ENCODE data around the gene TCF4.

Gene TCF4

GRCh38 chr18:55256226-55256928 is 331.6 kb downstream of the TCF4 start:
- no peak for DNase-seq (ENCODE audit: low read depth)

DNA sequence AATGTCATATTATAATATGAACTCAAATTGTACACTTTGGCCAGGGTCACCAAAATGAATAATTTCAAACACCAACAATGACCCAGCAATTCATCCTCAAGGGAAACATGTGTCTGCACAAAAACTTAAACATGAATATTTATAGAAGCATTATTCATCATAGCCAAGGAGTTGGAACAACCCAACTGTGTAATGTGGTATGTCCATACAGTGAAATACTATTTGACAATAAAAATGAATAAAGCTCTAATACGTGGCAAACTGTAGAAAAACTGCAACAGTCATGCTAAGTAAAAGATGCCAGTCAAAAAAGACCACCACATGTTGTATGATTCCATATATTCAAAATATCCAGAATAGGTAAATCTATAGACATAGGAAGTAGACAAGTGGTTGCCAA is 334.2 kb downstream of the TCF4 start:
- no peak for DNase-seq (ENCODE audit: low read depth)

DNA sequence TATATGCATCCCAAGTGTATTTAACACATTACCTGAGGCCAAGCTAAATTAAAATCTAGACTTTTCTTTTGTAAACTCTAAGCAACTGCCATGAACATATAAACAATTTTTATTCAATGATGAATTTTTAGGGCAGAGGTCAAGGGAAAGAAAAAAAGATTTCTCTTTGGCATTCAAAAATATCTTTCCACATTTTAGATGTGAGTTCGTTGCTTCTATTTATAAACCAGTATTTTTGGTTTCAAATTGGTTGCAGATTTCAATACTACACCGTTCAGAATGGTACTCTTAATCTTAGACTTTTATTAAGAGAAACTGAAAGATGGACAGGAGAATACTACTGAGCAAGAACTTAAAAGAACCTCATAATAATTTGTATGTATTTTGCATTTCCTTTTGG is 335.1 kb downstream of the TCF4 start:
- DNase-seq (ENCODE audit: low read depth) = no peak

DNA sequence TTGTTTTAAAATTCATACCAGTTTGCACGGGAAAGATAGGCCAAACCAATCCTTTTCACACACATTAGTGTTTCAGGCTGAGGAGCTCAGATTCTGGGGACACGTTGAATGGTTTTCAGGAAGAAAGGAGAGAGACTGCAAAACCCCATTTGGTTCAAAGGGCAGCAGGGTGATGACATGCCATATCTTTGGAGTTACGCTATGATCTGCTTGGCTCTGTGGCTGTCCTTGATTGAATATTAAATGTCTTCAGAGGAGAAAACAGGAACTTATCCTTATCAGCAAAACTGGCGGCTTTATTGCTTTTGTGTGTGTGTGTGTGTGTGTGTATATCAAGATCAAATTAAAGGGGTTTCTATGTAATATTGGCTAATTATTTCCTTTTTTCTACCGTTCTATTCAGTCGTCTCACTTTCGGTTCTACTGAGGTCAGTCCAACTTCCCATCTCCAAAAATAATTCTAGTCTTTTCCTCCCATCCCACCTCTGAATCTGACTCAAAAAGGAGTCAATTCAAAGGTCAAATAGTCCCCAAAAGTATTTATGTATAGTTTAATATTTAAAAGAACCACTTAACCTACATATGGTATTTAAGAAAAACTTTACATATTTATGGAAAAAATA is 335.8 kb downstream of the TCF4 start:
- no peak for DNase-seq (ENCODE audit: low read depth)

- no peak for DNase-seq (ENCODE audit: low read depth)
Measured at GRCh38 chr18:55251254-55251971, 336.6 kb downstream of the TCF4 start.

DNA sequence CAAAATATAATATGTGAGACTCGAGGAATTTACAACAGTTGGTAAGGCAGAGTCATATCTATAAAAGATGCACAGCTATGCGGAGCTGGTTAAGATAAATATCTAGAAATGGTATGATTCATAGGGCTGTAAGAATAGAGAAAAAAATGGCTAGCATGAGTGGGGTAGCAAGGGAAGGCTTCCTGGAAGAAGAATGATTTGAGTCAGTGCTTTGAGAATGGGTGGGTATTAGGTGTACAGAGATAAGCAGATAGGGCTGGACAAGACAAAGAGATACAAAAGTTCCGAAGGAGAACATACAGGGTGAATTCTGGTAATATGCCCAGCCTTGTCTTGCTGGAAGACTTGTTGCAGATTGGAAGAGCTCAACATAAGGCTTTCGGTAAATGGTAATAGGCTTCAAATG is 337.2 kb downstream of the TCF4 start:
- no peak for DNase-seq (ENCODE audit: low read depth)

DNA sequence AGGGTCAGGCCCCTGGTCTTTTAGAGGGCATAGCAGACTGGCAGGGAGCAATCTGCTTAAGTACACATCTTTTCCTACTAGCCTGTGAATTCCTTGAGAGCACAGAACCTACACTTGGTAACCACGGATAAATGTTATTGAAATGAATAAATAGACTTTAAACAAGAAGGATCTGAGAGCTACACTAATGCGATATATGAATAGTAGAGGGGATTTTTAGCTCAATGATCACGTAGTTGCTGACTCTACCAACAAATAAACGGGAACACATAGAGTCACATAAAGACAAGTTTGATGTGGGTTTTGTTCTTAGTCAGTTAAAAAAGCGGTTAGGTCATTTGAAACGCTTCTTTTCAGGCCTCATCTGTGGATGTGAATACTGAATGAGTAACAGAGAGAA is 338.4 kb downstream of the TCF4 start:
- no peak for DNase-seq (ENCODE audit: low read depth)

GRCh38 chr18:55248495-55248894 is 339.5 kb downstream of the TCF4 start:
- DNase-seq (ENCODE audit: low read depth) = no peak

GRCh38 chr18:55247032-55247431 is 341.0 kb downstream of the TCF4 start:
- DNase-seq (ENCODE audit: low read depth) = no peak

GRCh38 chr18:55246278-55246677 is 341.7 kb downstream of the TCF4 start:
- no peak for DNase-seq (ENCODE audit: low read depth)

DNA sequence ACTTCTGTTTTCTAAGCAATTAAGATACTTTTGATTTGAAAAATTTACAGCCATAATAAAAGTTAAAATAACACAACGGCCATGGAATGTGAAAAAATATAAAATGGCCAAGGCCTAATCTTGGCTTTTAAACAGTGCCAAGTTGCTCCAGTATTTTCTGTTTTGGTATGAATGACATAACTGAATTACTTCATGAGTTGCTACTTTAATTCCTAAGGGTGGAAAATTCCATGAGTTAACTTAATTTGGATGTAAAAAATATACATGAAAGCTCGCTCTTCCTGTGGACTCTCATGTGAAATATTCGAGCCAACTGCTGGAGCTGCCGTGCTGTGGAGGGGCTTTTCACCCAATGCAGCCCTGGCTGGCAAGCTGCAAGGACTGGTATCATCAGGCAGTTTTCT is 342.8 kb downstream of the TCF4 start:
- no peak for DNase-seq (ENCODE audit: low read depth)

- DNase-seq (ENCODE audit: low read depth) = no peak
Measured at GRCh38 chr18:55244546-55244945, 343.4 kb downstream of the TCF4 start.

DNA sequence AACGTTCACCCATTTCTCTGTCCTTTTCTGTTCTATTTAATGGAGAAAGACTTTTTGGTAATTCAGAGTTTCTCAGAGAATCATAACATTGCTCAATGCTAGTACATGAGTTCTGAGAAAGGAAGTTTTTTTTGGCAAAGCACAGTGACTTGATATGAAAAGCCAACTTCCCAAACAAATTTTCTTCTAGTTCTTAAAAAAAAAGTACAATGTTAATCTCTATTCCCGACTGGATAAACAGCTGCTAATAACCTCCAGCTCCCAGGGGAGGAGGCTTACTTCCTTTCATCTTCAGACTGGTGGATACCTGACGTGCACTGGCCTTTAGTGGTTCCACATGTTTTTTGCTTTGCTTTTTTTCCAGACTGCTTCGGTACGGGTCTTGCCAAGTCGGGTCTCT is 344.1 kb downstream of the TCF4 start:
- no peak for DNase-seq (ENCODE audit: low read depth)

DNA sequence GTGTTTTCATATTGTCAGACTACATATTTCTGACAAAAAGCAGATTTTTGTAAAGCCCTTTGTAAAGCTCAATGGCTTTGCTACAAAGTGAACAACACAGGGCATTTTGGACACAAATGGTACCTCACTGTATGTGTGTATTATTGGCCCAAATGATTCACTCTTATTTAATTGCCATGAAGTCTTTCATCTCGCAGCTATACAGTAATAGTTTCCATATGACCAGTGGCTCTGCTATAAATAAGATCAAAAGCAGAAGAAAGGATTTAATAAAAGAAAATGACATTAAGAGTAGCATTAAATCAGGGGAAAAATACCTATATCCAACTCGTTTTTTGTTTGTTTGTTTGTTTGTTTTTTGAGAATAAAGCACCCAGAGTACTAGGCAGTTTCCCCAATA is 344.7 kb downstream of the TCF4 start:
- DNase-seq (ENCODE audit: low read depth) = no peak

DNA sequence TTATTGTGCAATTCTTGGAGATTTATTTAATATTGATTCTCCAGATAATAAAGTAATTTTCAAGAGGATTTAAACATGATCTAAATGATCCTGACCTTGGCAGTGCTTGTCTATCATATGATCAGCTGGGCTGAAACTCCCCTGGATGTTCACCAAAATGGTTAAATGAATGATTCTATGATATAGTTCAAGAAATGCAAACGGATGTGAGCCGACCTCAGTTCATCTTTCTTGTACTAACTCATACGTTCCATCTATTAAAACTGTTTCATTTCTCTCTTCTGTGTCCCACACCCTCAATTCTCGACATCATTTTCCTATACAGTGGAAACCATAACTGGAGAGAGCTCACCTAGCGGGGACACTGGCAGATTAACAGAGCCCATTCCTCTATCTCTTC is 347.0 kb downstream of the TCF4 start:
- no peak for DNase-seq (ENCODE audit: low read depth)

DNA sequence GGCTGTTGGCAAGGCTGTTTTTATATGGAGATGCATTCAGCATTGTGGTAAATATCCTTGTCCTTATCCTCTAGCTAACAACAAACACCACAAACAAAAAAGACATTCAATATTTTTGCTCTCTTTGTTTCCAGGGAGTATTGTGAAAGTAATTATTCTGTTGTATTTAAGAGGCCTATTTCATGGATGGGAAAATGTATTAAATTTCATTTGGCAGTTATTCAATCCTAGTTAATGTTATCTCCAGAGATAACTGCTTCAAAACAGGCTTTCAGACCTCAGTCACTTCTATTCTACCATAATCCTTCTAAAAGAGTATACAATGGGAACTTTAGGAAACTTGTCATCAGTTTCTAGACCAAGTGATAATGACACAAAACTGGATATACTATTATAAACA is 348.3 kb downstream of the TCF4 start:
- no peak for DNase-seq (ENCODE audit: low read depth)

DNA sequence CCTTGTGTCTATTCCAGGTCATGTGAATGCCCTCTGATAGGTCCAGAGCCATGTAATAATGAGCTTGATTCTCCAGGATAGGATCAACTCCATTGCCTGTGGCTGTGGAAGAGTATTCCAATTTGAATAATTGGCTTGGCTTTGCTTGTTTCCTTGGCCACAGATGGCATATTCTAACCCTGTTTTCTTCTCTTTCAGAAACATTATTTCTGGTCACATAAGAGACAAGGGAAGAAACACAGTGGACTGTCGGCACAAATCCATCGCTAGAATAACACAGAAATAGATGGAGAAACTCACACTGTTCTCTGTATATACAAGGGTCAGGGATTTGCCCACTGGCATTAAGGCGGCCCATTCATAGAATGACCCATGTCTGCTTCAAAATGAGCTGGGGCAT is 350.3 kb downstream of the TCF4 start:
- DNase-seq (ENCODE audit: low read depth) = no peak

DNA sequence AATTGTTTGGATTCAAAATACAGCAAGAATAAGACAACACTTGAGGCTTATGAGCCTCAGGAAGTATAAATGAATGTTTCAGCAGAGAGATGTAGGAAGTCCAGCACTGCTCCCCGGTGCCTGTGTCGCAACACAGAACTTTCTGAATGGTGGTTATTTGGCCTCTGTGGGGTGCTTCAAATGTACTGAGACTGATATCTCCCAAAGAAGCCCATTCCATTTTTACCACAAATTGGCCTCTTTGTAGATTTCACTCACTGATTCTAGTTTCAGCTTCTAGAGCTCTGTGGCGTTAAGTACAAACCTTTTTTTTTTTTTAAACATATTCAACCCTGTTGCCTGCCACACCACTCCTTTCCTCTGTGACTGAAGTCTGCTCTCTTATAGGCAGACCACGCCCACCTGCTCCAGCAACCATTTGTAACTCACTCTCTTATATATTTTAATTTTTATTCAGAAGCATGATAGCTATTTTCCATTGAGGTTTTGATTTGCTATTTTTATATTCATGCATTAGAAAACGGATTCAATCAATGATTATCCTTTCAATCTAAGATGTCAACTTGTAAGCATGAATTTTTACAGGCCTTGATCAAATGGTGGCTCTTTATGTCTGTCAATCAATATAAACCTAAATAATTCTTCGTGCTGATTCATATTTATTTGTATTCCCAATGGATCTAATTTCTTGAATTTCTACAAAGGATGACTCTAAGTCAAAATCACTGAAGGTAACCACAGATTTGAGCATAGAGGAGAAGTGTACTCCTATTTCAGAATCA is 351.7 kb downstream of the TCF4 start:
- no peak for DNase-seq (ENCODE audit: low read depth)

GRCh38 chr18:55235094-55235461 is 352.9 kb downstream of the TCF4 start:
- no peak for DNase-seq (ENCODE audit: low read depth)

DNA sequence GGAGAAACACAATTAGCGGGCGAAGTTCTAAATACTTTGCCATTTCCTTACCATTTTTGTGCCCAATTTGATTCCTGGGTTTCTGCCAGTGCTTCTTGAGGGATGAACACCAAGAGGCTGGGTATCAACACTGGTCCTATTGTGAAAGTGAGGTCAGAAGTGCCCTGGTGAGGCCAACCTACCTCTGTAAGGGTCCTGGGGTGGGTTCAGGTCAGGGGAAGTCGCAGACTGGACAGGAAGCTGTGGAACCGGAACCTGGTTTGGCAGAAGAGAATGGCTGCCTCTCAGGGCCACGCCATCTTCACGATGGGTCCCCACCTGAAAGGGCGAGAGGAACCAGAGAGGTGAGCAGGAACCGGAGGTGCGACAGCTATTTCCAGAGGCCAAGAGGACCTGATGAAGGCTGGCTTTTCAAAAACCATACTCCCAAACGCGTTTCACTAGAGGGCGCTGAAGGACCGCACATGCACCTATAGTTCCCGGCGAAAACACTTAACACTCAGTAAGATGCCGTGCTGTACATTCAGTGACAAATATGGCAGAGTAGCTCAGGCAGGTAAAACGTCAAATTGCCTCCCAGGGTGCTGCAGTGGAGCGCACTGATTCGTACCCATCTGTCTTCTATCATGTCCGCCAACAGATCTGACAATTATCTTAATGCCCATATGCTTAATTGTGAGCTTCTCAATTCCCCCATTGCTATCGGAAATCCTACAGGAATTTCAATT is 353.5 kb downstream of the TCF4 start:
- DNase-seq (ENCODE audit: low read depth) = peak; percentile 18

- DNase-seq (ENCODE audit: low read depth) = no peak
Measured at GRCh38 chr18:55233857-55234256, 354.1 kb downstream of the TCF4 start.

DNA sequence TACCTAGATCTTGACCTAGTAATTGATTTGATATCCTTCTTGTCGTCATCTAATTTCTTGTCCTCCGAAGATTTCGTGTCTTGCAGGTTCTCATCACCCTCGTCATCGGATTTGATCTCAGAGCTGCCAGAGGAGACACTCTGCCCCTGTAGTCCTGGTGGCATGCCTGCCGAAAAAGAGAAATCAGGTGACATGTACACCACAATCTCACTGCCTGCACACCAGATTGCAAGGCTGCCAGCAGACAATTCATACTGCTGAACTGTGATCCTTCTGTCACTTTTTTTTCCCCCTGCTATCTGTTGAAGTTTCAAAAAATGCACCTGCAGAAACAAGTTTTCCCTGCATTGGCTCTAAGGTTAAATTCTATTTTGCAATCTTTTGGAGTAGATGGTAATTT is 355.5 kb downstream of the TCF4 start:
- DNase-seq (ENCODE audit: low read depth) = no peak

All from stimulated activated CD8-positive, alpha-beta memory T cell treated with anti-CD3 and anti-CD28 coated beads, Interleukin-15, amount 100 ng/mL, for 1 hour (primary cell).